GM19025 (cell line): ENCODE results near the gene ZNF330.

Source experiments
- ATAC-seq: cut with Tn5 transposase; IDR thresholded peaks from one replicate; pipeline ENCODE4 v1.9.1; 2021; ENCODE audit warnings: mild to moderate bottlenecking, low read depth, moderate library complexity; ENCODE audit not compliant: unreplicated experiment

ZNF330 gene

GRCh38 chr4:141229408-141230101 is 8.9 kb downstream of the ZNF330 start:
- no peak for ATAC-seq

DNA sequence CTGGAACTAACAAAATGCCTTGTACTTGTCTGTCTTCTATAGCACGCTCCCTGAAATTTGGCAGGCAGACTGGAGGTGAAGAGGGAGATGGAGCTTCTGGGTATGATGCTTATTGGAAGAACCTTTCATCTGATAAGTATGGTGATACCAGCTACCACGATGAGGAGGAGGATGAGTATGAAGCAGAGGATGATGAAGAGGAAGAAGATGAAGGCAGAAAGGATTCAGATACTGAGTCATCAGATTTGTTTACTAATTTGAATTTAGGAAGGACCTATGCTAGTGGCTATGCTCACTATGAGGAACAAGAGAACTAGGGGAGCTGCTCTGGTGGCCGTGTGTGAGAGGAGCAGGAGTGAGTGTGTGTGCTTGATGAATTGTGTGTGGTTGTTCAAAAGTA is 13.0 kb downstream of the ZNF330 start:
- ATAC-seq, result no peak

- ATAC-seq, result no peak
Measured at GRCh38 chr4:141238186-141238585, 17.5 kb downstream of the ZNF330 start.

GRCh38 chr4:141240259-141240658 is 19.6 kb downstream of the ZNF330 start:
- no peak for ATAC-seq

- ATAC-seq, result peak; percentile 67
Measured at GRCh38 chr4:141240671-141241070, 20.0 kb downstream of the ZNF330 start.

DNA sequence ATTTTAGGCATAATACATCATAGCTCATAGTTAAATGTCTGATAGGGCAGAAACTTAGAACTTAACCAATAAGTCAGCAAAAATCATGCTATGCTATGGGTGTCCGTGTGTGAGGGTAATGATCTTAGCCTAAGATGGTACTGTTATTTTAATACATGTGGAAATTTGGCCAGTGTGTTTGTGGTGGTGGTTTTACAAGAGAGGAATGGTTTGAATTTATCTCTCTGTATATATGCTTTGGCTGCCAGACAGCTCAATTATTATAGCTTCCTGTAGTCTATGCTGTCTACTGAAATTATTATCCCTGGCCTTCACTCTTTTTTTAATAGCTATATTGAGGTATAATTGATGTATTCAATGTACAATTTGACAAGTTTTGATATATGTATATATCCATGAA is 21.3 kb downstream of the ZNF330 start:
- no peak for ATAC-seq

DNA sequence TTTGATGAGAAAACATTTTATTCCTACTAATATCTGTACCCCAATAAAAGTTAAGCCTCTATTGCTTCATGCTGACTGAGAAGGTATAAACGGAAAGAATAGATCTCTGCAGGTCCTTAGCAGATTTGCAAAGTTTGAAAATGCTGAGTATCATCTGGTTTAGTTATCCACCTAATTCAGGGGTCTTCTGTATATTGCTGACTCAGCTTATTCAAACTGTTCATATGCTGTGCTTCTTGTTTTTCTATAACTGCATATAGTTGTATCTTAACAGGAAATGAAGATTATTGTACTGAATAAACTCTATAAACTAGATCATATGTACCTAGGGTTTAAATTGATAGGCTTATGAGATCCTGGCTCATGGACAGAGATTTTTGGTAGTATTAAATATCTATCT is 23.7 kb downstream of the ZNF330 start:
- ATAC-seq, result no peak

DNA sequence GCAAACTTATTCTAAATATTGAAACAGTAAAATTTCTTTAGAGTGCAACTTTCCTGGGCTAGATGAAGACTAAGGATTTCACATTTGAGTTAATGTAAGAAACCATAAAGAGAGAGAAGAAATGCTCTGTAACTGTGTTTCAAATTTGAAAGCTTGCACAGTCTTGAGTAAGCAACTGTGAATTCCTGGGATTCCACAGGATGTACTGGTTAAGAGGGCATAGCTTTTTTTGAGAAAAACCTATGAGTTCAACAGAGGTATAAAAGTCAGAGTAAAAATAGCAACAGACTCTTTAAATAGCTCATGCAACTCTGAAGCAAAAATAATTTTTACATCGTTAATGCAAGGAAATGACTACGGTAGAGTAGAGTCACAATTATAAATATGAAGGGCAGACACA is 25.5 kb downstream of the ZNF330 start:
- no peak for ATAC-seq

DNA sequence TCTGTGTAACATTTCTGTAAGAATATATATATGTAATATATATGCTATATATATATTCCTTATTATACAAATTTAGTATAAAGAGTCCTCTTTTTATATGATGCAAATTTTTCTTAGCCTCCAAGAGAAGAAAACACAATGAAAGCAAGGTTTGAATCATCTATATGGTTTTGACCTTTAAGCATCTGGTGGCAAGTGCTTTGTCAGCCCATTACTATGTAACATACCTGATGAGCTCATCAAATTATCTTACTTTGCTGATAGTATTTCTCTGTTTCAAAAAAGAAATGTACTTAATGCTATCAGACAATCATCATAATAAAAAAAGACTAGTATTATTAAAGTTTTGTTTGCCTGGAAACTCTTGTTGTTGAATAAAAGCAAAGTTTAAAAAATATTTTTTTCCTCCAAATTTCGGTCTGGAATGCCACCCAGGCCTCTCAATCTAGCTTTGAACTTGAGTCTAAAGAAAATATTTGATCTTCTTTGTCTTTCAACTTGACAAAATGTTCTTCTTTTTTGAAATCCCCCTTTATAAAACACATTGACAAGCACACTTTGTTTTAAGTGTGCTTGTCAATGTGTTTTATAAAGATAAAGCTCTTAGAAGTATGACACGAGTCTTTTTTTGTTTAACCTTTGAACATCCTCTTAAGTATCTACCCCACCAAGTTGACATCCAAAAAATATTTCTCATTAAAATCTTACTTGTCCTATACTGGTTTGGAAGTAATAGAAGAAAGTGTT is 26.2 kb downstream of the ZNF330 start:
- ATAC-seq, result no peak

DNA sequence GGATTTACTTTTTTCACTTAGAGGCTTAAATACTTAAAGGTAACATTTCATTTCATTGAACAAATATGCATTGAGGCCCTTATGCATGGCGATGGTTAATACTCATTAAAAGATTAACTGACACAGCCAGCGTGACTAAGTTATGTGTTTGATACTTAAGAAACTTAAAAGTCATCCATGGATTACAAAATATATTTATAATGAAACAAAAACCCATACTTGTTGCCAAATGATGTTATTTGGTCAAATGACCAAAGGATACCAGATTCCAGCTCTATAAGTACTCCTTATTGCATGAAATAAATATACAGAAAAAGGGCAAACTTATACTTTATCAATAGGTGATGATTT is 26.7 kb downstream of the ZNF330 start:
- no peak for ATAC-seq

- ATAC-seq, result no peak
Measured at GRCh38 chr4:141248029-141248428, 27.3 kb downstream of the ZNF330 start.

DNA sequence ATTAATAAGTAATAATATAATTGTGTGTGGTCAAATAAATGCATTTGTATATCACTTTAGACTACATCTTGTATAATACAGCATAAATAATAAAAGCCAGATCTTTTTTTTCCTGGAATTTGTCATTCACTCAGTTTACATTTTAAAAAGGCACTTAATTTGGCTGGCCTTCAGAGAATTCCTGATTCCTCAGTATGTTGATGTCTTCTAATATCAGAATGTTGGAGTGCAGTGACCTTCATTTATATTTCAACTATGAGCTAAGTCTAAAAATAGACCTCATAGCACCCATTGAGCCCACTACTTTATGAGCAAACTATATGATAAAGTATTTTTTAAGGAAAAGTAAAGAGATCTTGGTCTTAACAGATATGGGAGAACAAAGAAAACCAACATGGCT is 27.8 kb downstream of the ZNF330 start:
- no peak for ATAC-seq

DNA sequence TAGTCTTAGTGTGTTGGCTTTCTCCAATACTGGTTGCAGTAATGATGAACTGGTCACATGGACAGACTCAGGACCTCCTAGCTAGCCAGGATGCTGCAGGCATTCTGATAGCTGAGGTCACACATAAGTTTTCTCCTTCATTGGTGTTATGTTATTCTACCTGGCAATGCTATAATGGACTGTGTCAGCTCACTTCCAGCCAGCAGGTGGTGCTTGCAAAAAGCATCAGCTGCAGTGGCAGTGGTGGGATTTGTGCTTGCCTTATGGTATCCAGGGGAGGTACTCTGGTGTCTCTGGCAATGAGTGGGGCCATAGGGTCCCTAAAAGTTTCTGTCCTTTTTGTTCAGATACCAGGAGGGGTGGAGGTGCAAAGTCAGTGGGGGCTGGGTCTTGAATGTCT is 33.6 kb downstream of the ZNF330 start:
- ATAC-seq, result no peak

GRCh38 chr4:141255016-141255415 is 34.3 kb downstream of the ZNF330 start:
- ATAC-seq, result no peak

DNA sequence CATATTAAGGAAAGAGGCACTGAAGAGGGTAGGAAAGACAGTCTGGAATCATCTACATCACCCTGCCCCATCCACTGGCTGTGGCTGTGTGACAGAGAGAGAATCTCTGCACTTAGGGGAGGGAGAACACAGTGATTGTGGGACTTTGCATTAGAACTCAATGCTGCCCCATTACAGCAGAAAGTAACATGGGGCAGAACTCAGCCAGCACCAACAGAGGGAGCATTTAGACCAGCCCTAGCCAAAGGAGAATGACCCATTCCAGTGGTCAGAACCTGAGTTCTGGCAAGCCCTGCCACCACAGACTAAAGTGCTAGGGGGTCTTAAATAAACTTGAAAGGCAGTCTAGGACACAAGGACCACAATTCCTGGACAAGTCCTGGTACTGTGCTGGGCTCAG is 37.9 kb downstream of the ZNF330 start:
- ATAC-seq, result no peak

DNA sequence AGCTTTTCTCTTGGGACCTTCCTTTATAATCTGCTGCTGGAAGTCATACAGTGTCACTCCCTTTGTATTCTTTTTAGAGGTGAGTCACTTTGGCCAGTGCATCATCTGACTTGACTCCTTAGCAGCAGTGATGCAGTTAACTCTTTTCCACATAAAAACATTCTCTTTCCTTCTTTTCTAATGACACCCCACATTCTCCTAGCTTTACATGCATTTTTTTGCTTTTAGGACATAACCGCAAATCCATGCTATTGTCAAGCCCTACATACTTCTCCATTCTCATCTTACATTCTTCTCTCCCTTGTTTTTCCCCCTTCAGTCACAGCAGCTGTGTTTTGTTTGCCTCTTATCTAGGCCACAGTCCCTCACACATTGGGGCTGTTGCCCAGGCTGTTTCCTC is 55.1 kb downstream of the ZNF330 start:
- no peak for ATAC-seq

GRCh38 chr4:141283152-141283551 is 62.5 kb downstream of the ZNF330 start:
- no peak for ATAC-seq

DNA sequence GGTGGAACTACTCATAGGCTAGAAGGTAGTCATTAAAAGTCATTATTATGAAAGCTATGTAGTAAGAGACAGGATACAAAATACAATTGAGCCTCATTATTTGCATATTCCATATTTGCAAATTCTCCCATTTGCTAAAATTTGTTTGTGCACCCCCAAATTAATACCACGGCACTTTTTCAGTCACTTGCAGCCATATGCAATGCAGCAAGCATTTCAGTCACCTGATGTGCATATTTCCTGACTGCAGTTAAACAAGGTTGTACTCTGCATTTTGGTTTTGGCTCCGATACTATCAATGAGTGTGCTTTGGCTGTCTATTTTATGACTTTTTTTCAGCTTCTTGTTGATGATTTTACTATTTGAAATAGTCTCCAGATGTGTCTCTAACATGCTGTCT is 62.9 kb downstream of the ZNF330 start:
- no peak for ATAC-seq
